Activated naive CD8-positive, alpha-beta T cell treated with anti-CD3 and anti-CD28 coated beads for 36 hours (primary cell): ENCODE measurements around the gene KAT7. TPM values are rescaled to one million over a fixed set of nuclear protein-coding genes. Genes with fewer than 3 reads are reported as not detected.

Experiments
- DNase-seq: peaks from one replicate; pipeline ENCODE4 v3.0.0; 2021
- H3K27ac Mint-ChIP-seq: one replicate; pipeline ENCODE4 v1.8.0; 2022; ENCODE audit warnings: mild to moderate bottlenecking, moderate library complexity, mixed read lengths
- H3K27me3 Mint-ChIP-seq: one replicate; pipeline ENCODE4 v1.8.0; 2022; ENCODE audit warnings: mild to moderate bottlenecking, mixed read lengths
- H3K36me3 Mint-ChIP-seq: one replicate; pipeline ENCODE4 v1.8.0; 2021; ENCODE audit warnings: mild to moderate bottlenecking, mixed read lengths
- H3K4me1 Mint-ChIP-seq: one replicate; pipeline ENCODE4 v1.8.0; 2021; ENCODE audit warnings: mixed read lengths
- H3K4me3 Mint-ChIP-seq: one replicate; pipeline ENCODE4 v1.8.0; 2022; ENCODE audit warnings: mild to moderate bottlenecking, moderate library complexity, mixed read lengths
- H3K9me3 Mint-ChIP-seq: one replicate; pipeline ENCODE4 v1.8.0; 2022; ENCODE audit warnings: mixed read lengths
- total RNA-seq, 2 experiments: library from RNA; stranded (reverse); gene quantifications; one replicate each; pipeline ENCODE4 v1.2.3, GENCODE V29; 2021

Gene KAT7
- total RNA-seq, 2 experiments from 2014 or later = 65.9 to 67.2 TPM

DNA sequence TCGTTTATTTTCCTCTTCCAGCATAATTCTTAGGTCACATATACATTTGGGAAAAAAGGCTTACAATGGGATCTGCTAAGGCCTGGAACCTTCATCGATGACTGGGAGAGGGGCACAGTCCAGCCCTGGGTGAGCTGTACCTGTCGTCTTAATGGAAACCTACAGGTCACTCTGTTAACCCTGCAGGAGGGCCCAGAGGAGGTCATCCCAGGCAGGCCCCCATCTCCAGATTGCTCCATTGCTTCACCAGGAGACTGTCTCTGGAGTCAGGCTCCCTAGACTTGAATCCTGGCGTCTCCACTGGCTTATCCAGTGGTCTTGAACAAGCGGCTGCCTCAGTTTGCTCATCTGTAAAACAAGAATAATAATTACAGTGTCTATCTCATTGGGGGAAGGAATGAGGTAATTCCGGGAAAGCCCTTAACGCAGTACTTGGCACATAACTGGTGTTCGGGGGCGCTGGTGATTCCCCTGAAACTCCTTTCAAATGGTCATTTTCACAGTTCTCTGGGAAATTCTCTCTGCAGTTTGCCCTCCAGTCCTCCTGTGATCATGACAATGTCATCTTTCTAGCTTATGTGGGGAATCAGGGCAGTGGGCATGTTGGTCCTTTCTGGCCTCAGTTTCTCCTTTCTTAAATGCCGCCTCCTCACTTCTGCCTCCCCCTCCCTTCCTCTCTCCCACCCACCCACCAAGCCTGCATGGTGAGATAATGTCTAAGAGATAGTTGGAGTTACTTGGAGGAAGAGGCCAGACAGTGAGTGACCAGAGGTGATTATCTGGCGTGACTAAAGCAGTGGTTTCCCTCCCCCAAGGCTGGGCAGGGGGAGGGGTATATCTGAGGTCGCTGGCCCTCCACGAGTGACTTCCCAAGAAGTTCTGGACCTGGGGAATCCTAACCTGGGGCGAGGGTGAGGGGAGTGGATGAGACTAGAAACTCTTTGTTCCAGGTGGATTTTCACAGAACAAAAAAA is 90.7 kb downstream of the KAT7 start:
- Mint-ChIP-seq H3K36me3 (no peaks in the 10 kb centered on the region), H3K27me3 (peaks cover 44% of the 10 kb centered on the region), H3K4me1 (peaks cover 4% of the 10 kb centered on the region), H3K27ac (no peak overlapping the region), H3K9me3 (no peaks in the 10 kb centered on the region), H3K4me3 (no peak overlapping the region)
- DNase-seq = no peak

- Mint-ChIP-seq H3K4me3 (no peak overlapping the region), H3K9me3 (no peaks in the 10 kb centered on the region), H3K27ac (no peak overlapping the region), H3K27me3 (peaks cover 44% of the 10 kb centered on the region), H3K4me1 (peaks cover 4% of the 10 kb centered on the region), H3K36me3 (no peaks in the 10 kb centered on the region)
- peak; percentile 80 for DNase-seq
Measured at GRCh38 chr17:49880291-49881053, 92.0 kb downstream of the KAT7 start.

GRCh38 chr17:49881054-49881402 is 92.5 kb downstream of the KAT7 start:
- no peak for DNase-seq
- H3K4me3 Mint-ChIP-seq = no peak overlapping the region
- no peaks in the 10 kb centered on the region for H3K9me3 Mint-ChIP-seq
- H3K4me1 Mint-ChIP-seq = peaks cover 4% of the 10 kb centered on the region
- peaks cover 44% of the 10 kb centered on the region for H3K27me3 Mint-ChIP-seq
- no peaks in the 10 kb centered on the region for H3K36me3 Mint-ChIP-seq
- no peak overlapping the region for H3K27ac Mint-ChIP-seq

- no peak overlapping the region for H3K27ac Mint-ChIP-seq
- DNase-seq = no peak
- peaks cover 44% of the 10 kb centered on the region for H3K27me3 Mint-ChIP-seq
- no peaks in the 10 kb centered on the region for H3K36me3 Mint-ChIP-seq
- no peak overlapping the region for H3K4me3 Mint-ChIP-seq
- H3K9me3 Mint-ChIP-seq = no peaks in the 10 kb centered on the region
- H3K4me1 Mint-ChIP-seq = peaks cover 4% of the 10 kb centered on the region
Measured at GRCh38 chr17:49882434-49882833, 94.0 kb downstream of the KAT7 start.

Other genes with a start within 250 kb of the KAT7 start
- gene NXPH3, start 212.8 kb upstream of the KAT7 start, total RNA-seq = under 1 TPM; 0.10 to 0.18 TPM
- 10 to 100 TPM; 56.6 to 57.7 TPM for gene SPOP, start 110.6 kb upstream of the KAT7 start, total RNA-seq
- 10 to 100 TPM; 58.6 to 63.8 TPM for gene SLC35B1, start 80.7 kb upstream of the KAT7 start, total RNA-seq
- 10 to 100 TPM; 16.2 to 16.4 TPM for gene FAM117A, start 24.6 kb upstream of the KAT7 start, total RNA-seq
- not detected for gene TAC4, start 59.4 kb downstream of the KAT7 start, total RNA-seq
- under 1 TPM; 0.62 to 0.70 TPM for gene DLX4, start 180.5 kb downstream of the KAT7 start, total RNA-seq
- under 1 TPM; 0.16 to 0.19 TPM for gene DLX3, start 206.5 kb downstream of the KAT7 start, total RNA-seq